Activated CD4-positive, alpha-beta memory T cell treated with anti-CD3 and anti-CD28 coated beads, Interleukin-2, amount 10 ng/mL, durations not matched to agents 7 days and 5 days (primary cell): ENCODE data around the gene FBN2. TPM values are rescaled to one million over a fixed set of nuclear protein-coding genes. Genes with fewer than 3 reads are reported as not detected.

Source experiments
- CTCF ChIA-PET: fragments of 350-600 bp; sonication (Branson Sonifier 250); formaldehyde crosslinking; loops from one replicate; lab custom pipeline; 2021; ENCODE audit warnings: antibody characterized with exemption, inconsistent platforms; lab: Charles Lee
- POLR2A ChIA-PET: fragments of 350-600 bp; sonication (Branson Sonifier 250); formaldehyde crosslinking; loops from one replicate; lab custom pipeline; 2021; ENCODE audit warnings: antibody characterized with exemption; lab: Charles Lee
- DNase-seq: peaks from one replicate; pipeline ENCODE4 v3.0.0-alpha.2; 2020
- H3K27ac Mint-ChIP-seq: one replicate; pipeline ENCODE4 v1.8.0; 2021; ENCODE audit warnings: mild to moderate bottlenecking, mixed read lengths
- H3K27me3 Mint-ChIP-seq: one replicate; pipeline ENCODE4 v1.8.0; 2021; ENCODE audit warnings: mixed read lengths
- H3K36me3 Mint-ChIP-seq: one replicate; pipeline ENCODE4 v1.8.0; 2021; ENCODE audit warnings: low read depth, mixed read lengths
- H3K4me1 Mint-ChIP-seq: one replicate; pipeline ENCODE4 v1.8.0; 2021; ENCODE audit warnings: mixed read lengths
- H3K4me3 Mint-ChIP-seq: one replicate; pipeline ENCODE4 v1.8.0; 2021; ENCODE audit warnings: mild to moderate bottlenecking, mixed read lengths
- H3K9me3 Mint-ChIP-seq: one replicate; pipeline ENCODE4 v1.8.0; 2021; ENCODE audit warnings: mixed read lengths
- total RNA-seq, 2 experiments: library from RNA; stranded (reverse); gene quantifications; one replicate each; pipeline ENCODE4 v1.2.3, GENCODE V29; 2021

The FBN2 gene
- total RNA-seq, 2 experiments from 2014 or later: not detected

GRCh38 chr5:128395073-128395472 is 143.0 kb downstream of the FBN2 start:
- ChIA-PET CTCF (no interaction called here), POLR2A (no interaction called here)
- H3K27me3 Mint-ChIP-seq: no peaks in the 10 kb centered on the region
- no peaks in the 10 kb centered on the region for H3K36me3 Mint-ChIP-seq
- DNase-seq: no peak
- H3K27ac Mint-ChIP-seq: no peak overlapping the region
- H3K4me1 Mint-ChIP-seq: no peaks in the 10 kb centered on the region
- no peak overlapping the region for H3K4me3 Mint-ChIP-seq
- no peaks in the 10 kb centered on the region for H3K9me3 Mint-ChIP-seq

DNA sequence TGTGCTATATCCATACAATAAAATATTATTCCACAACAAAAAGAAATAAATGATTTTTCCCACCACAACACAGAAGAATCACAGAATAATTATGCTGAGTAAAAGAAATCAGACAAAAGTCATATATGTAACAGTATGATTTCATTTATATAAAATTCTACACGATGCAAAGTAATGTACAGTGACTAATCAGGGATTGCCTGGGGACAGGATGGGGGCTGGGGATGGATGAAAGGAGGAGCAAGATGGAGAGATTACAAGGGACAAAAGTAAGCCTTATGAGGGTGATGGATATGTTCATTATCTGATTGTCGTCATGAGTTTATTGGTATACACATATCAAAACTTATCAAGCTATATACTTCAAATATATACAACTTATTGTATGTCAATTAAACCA is 154.0 kb downstream of the FBN2 start:
- Mint-ChIP-seq H3K4me1 (no peaks in the 10 kb centered on the region), H3K27me3 (no peaks in the 10 kb centered on the region), H3K4me3 (no peak overlapping the region), H3K9me3 (no peaks in the 10 kb centered on the region), H3K36me3 (no peaks in the 10 kb centered on the region), H3K27ac (no peak overlapping the region)
- DNase-seq: no peak
- ChIA-PET CTCF (no interaction called here), POLR2A (no interaction called here)

DNA sequence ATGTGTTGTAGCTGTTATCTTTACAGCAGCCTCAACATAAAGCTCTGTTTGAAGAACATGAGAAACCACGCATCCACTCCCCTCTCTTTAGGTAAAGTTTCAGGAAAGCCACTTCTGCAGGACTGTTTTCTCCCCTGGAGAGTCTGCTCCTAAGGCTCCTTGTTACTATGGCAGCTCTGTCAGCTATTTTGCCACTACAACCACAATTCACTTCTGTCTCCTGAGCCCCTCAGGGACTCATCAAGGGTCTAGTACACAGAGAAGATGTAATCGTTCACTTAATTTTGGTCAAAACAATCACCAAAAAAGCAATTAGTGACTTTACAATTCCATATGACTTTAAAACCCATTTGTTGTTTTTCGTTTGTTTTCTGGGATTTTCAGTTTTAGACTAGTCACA is 157.7 kb downstream of the FBN2 start:
- CTCF ChIA-PET: no interaction called here
- POLR2A ChIA-PET: no interaction called here
- Mint-ChIP-seq H3K27ac (no peak overlapping the region), H3K4me3 (no peak overlapping the region), H3K4me1 (no peaks in the 10 kb centered on the region), H3K27me3 (no peaks in the 10 kb centered on the region), H3K36me3 (no peaks in the 10 kb centered on the region), H3K9me3 (no peaks in the 10 kb centered on the region)
- no peak for DNase-seq

GRCh38 chr5:128378632-128379031 is 159.4 kb downstream of the FBN2 start:
- H3K4me1 Mint-ChIP-seq: no peaks in the 10 kb centered on the region
- DNase-seq: no peak
- ChIA-PET CTCF (no interaction called here), POLR2A (no interaction called here)
- no peaks in the 10 kb centered on the region for H3K27me3 Mint-ChIP-seq
- no peak overlapping the region for H3K4me3 Mint-ChIP-seq
- no peak overlapping the region for H3K27ac Mint-ChIP-seq
- H3K9me3 Mint-ChIP-seq: no peaks in the 10 kb centered on the region
- H3K36me3 Mint-ChIP-seq: no peaks in the 10 kb centered on the region

DNA sequence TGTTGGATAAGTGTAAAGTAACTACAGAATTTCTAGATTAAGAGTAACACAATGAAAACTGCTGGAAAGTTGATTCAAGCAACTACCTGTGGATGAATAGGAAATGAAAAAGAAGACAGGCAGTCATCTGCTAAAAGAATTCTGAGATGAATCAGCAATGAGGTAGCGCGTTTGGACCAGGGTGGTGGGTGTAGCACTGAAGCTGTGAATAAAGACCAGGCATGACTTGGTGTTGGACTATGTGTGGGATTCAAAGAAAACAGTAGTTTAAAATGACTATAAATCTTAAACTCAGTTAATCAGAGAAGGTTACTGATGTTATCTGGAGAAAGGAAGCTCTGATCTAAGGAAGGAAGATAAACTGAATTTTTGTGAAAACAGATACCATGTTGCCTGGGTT is 159.8 kb downstream of the FBN2 start:
- ChIA-PET CTCF (no interaction called here), POLR2A (no interaction called here)
- H3K4me3 Mint-ChIP-seq: no peak overlapping the region
- no peaks in the 10 kb centered on the region for H3K9me3 Mint-ChIP-seq
- H3K27ac Mint-ChIP-seq: no peak overlapping the region
- no peaks in the 10 kb centered on the region for H3K27me3 Mint-ChIP-seq
- H3K4me1 Mint-ChIP-seq: no peaks in the 10 kb centered on the region
- no peak for DNase-seq
- H3K36me3 Mint-ChIP-seq: no peaks in the 10 kb centered on the region

GRCh38 chr5:128376577-128376976 is 161.5 kb downstream of the FBN2 start:
- no peaks in the 10 kb centered on the region for H3K4me1 Mint-ChIP-seq
- H3K27me3 Mint-ChIP-seq: no peaks in the 10 kb centered on the region
- no peaks in the 10 kb centered on the region for H3K9me3 Mint-ChIP-seq
- H3K4me3 Mint-ChIP-seq: no peak overlapping the region
- H3K27ac Mint-ChIP-seq: no peak overlapping the region
- H3K36me3 Mint-ChIP-seq: no peaks in the 10 kb centered on the region
- CTCF ChIA-PET: no interaction called here
- POLR2A ChIA-PET: no interaction called here
- no peak for DNase-seq

- H3K4me3 Mint-ChIP-seq: no peak overlapping the region
- ChIA-PET POLR2A (no interaction called here), CTCF (no interaction called here)
- H3K9me3 Mint-ChIP-seq: no peaks in the 10 kb centered on the region
- no peak overlapping the region for H3K27ac Mint-ChIP-seq
- no peaks in the 10 kb centered on the region for H3K27me3 Mint-ChIP-seq
- no peak for DNase-seq
- H3K4me1 Mint-ChIP-seq: no peaks in the 10 kb centered on the region
- no peaks in the 10 kb centered on the region for H3K36me3 Mint-ChIP-seq
These were observed 171.9 kb downstream of the FBN2 start for GRCh38 chr5:128366147-128366546.

- Mint-ChIP-seq H3K27me3 (no peaks in the 10 kb centered on the region), H3K27ac (no peak overlapping the region), H3K4me3 (no peak overlapping the region), H3K36me3 (no peaks in the 10 kb centered on the region), H3K4me1 (no peaks in the 10 kb centered on the region), H3K9me3 (no peaks in the 10 kb centered on the region)
- ChIA-PET CTCF (no interaction called here), POLR2A (no interaction called here)
- no peak for DNase-seq
These were observed 175.7 kb downstream of the FBN2 start for GRCh38 chr5:128362370-128362769.

DNA sequence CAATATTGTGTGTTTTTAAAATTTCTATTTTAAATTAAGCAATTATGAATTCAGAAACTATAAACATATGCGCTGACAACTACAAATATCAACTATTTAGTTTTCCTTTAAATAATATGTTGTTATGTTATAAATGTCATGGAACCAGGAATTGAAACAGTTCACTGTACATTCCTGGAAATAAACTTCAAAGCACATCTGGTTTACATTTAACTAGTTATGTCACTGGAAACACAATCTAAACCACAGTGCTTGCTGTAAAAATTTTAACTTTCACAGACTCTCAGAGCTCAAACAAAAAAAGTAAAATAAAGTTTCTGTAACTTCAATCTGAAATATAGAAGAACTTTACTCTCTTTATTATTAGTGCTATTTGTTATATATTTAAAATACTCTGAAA is 179.2 kb downstream of the FBN2 start:
- CTCF ChIA-PET: no interaction called here
- Mint-ChIP-seq H3K27me3 (no peaks in the 10 kb centered on the region), H3K4me3 (no peak overlapping the region), H3K36me3 (no peaks in the 10 kb centered on the region), H3K4me1 (no peaks in the 10 kb centered on the region), H3K27ac (no peak overlapping the region), H3K9me3 (no peaks in the 10 kb centered on the region)
- POLR2A ChIA-PET: no interaction called here
- no peak for DNase-seq

DNA sequence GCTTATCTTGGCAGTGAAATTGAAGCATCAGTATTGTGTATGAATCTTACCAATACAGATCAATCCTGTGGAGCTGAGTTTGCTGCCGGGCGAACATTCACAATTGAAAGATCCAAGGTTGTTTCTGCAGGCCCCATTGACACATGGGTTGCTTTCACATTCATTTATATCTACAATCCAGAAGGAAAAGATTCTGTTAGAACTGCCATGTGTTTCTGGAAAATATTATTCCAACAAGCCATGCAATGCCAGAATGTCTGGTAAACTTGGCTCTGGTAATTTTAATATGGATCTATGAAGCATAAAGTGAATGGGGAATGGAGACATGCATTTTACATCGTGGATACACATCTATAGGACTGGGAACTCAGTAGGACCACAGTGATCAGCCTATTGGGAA is 180.8 kb downstream of the FBN2 start:
- Mint-ChIP-seq H3K36me3 (no peaks in the 10 kb centered on the region), H3K4me1 (no peaks in the 10 kb centered on the region), H3K9me3 (no peaks in the 10 kb centered on the region), H3K27me3 (no peaks in the 10 kb centered on the region), H3K27ac (no peak overlapping the region), H3K4me3 (no peak overlapping the region)
- ChIA-PET CTCF (no interaction called here), POLR2A (no interaction called here)
- no peak for DNase-seq

DNA sequence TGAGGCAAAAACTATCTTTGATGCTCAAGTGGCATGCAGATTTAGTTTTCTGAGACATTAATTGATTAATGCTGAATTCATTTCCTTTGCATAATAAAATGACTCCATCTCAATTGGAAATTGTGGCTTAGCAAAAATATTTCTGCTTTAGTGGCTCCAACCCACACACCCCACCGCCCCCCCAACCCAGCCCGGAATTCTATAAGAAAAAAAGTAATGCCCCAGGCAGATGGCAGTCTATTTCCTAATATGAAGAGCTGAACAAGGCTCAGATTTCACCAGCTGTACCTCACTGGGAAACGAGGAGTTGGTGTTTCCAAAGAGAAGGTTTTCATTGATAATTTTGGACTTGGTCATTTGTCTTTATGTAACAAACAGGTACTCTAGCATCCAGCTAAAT is 182.1 kb downstream of the FBN2 start:
- CTCF ChIA-PET: no interaction called here
- no peaks in the 10 kb centered on the region for H3K9me3 Mint-ChIP-seq
- H3K27ac Mint-ChIP-seq: no peak overlapping the region
- H3K4me1 Mint-ChIP-seq: no peaks in the 10 kb centered on the region
- no peaks in the 10 kb centered on the region for H3K27me3 Mint-ChIP-seq
- no peak overlapping the region for H3K4me3 Mint-ChIP-seq
- POLR2A ChIA-PET: no interaction called here
- DNase-seq: no peak
- no peaks in the 10 kb centered on the region for H3K36me3 Mint-ChIP-seq

GRCh38 chr5:128353441-128354107 is 184.5 kb downstream of the FBN2 start:
- ChIA-PET CTCF (no interaction called here), POLR2A (no interaction called here)
- no peak overlapping the region for H3K4me3 Mint-ChIP-seq
- no peak for DNase-seq
- no peak overlapping the region for H3K27ac Mint-ChIP-seq
- H3K9me3 Mint-ChIP-seq: no peaks in the 10 kb centered on the region
- H3K36me3 Mint-ChIP-seq: no peaks in the 10 kb centered on the region
- H3K4me1 Mint-ChIP-seq: no peaks in the 10 kb centered on the region
- no peaks in the 10 kb centered on the region for H3K27me3 Mint-ChIP-seq

GRCh38 chr5:128350705-128351104 is 187.3 kb downstream of the FBN2 start:
- ChIA-PET CTCF (no interaction called here), POLR2A (no interaction called here)
- H3K4me3 Mint-ChIP-seq: no peak overlapping the region
- no peak overlapping the region for H3K27ac Mint-ChIP-seq
- no peaks in the 10 kb centered on the region for H3K4me1 Mint-ChIP-seq
- H3K27me3 Mint-ChIP-seq: no peaks in the 10 kb centered on the region
- no peaks in the 10 kb centered on the region for H3K9me3 Mint-ChIP-seq
- no peaks in the 10 kb centered on the region for H3K36me3 Mint-ChIP-seq
- DNase-seq: no peak

- POLR2A ChIA-PET: no interaction called here
- CTCF ChIA-PET: no interaction called here
- no peak overlapping the region for H3K4me3 Mint-ChIP-seq
- no peaks in the 10 kb centered on the region for H3K36me3 Mint-ChIP-seq
- no peaks in the 10 kb centered on the region for H3K4me1 Mint-ChIP-seq
- no peaks in the 10 kb centered on the region for H3K9me3 Mint-ChIP-seq
- DNase-seq: no peak
- no peak overlapping the region for H3K27ac Mint-ChIP-seq
- no peaks in the 10 kb centered on the region for H3K27me3 Mint-ChIP-seq
These were observed 188.8 kb downstream of the FBN2 start for GRCh38 chr5:128349044-128349858.
